H9 (cell line): ENCODE results near the gene MOCS1. TPM values are rescaled to one million over a fixed set of nuclear protein-coding genes. Genes with fewer than 3 reads are reported as not detected.

Source experiments
- DNase-seq: peaks from one replicate; pipeline ENCODE4 v3.0.0-alpha.2; 2017
- H2AFZ ChIP-seq: one replicate; pipeline ENCODE4 v1.6.1; 2013; ENCODE audit warnings: mild to moderate bottlenecking, low read length, control low read depth, moderate library complexity
- H2AK5ac ChIP-seq: 2 replicates; pipeline ENCODE4 v1.6.1; 2013; ENCODE audit warnings: low read length, control low read depth, mixed read lengths; ENCODE audit not compliant: insufficient read length
- H2BK120ac ChIP-seq: one replicate; pipeline ENCODE4 v1.6.1; 2013; ENCODE audit warnings: low read depth, mild to moderate bottlenecking, low read length, control low read depth, inconsistent platforms; ENCODE audit not compliant: poor library complexity, severe bottlenecking
- H2BK12ac ChIP-seq: 2 replicates; pipeline ENCODE4 v1.6.1; 2013; ENCODE audit warnings: low read length, control low read depth, mixed read lengths, low read depth; ENCODE audit not compliant: insufficient read length
- H2BK15ac ChIP-seq: 2 replicates; pipeline ENCODE4 v1.6.1; 2013; ENCODE audit warnings: low read depth, low read length, control low read depth
- H2BK20ac ChIP-seq: one replicate; pipeline ENCODE4 v1.6.1; 2013; ENCODE audit warnings: low read depth, mild to moderate bottlenecking, low read length, control low read depth, inconsistent platforms; ENCODE audit not compliant: poor library complexity, severe bottlenecking
- H2BK5ac ChIP-seq: 2 replicates; pipeline ENCODE4 v1.6.1; 2013; ENCODE audit warnings: low read length, control low read depth, mixed read lengths; ENCODE audit not compliant: insufficient read length
- H3K14ac ChIP-seq: 2 replicates; pipeline ENCODE4 v1.6.1; 2013; ENCODE audit warnings: low read length, control low read depth; ENCODE audit not compliant: insufficient read depth
- H3K18ac ChIP-seq: 2 replicates; pipeline ENCODE4 v1.6.1; 2013; ENCODE audit warnings: low read depth, mild to moderate bottlenecking, mixed read lengths, low read length, control low read depth; ENCODE audit not compliant: insufficient read length
- H3K23ac ChIP-seq: 2 replicates; pipeline ENCODE4 v1.6.1; 2013; ENCODE audit warnings: low read length, control low read depth, mixed read lengths, low read depth; ENCODE audit not compliant: insufficient read length
- H3K23me2 ChIP-seq: 2 replicates; pipeline ENCODE4 v1.6.1; 2013; ENCODE audit warnings: low read depth, mild to moderate bottlenecking, mixed read lengths, low read length, control low read depth; ENCODE audit not compliant: insufficient read length, poor library complexity, severe bottlenecking
- H3K27ac ChIP-seq: 2 replicates; pipeline ENCODE4 v1.5.1; 2013; ENCODE audit warnings: low read length, control low read depth, mixed read lengths, low read depth; ENCODE audit not compliant: insufficient read length
- H3K27me3 ChIP-seq: 2 replicates; pipeline ENCODE4 v1.6.1; 2013; ENCODE audit warnings: low read length, control low read depth, inconsistent platforms; ENCODE audit not compliant: insufficient read depth
- H3K4ac ChIP-seq: 2 replicates; pipeline ENCODE4 v1.6.1; 2013; ENCODE audit warnings: low read depth, mild to moderate bottlenecking, control low read depth, inconsistent platforms, low read length, moderate library complexity
- H3K4me1 ChIP-seq: 2 replicates; pipeline ENCODE4 v1.6.1; 2013; ENCODE audit warnings: low read length, control low read depth, inconsistent platforms; ENCODE audit not compliant: insufficient read depth
- H3K4me2 ChIP-seq: 2 replicates; pipeline ENCODE4 v1.6.1; 2013; ENCODE audit warnings: low read length, control low read depth, mixed read lengths; ENCODE audit not compliant: insufficient read length, insufficient read depth
- H3K56ac ChIP-seq: 2 replicates; pipeline ENCODE4 v1.6.1; 2013; ENCODE audit warnings: low read depth, mild to moderate bottlenecking, mixed read lengths, low read length, control low read depth; ENCODE audit not compliant: insufficient read length
- H3K79me1 ChIP-seq: 2 replicates; pipeline ENCODE4 v1.6.1; 2013; ENCODE audit warnings: low read depth, mild to moderate bottlenecking, moderate library complexity, low read length, control low read depth, inconsistent platforms; ENCODE audit not compliant: insufficient read depth, poor library complexity, severe bottlenecking
- H3K79me2 ChIP-seq: 2 replicates; pipeline ENCODE4 v1.6.1; 2013; ENCODE audit warnings: low read length, control low read depth, inconsistent platforms; ENCODE audit not compliant: insufficient read depth
- H3K9ac ChIP-seq: 2 replicates; pipeline ENCODE4 v1.6.1; 2013; ENCODE audit warnings: low read length, control low read depth, mixed read lengths; ENCODE audit not compliant: insufficient read length; ENCODE audit errors: extremely low read depth
- H3K9me3 ChIP-seq: one replicate; pipeline ENCODE4 v1.6.1; 2013; ENCODE audit warnings: low read depth, low read length, inconsistent platforms; ENCODE audit not compliant: control insufficient read depth
- H3T11ph ChIP-seq: one replicate; pipeline ENCODE4 v1.6.1; 2013; ENCODE audit warnings: mild to moderate bottlenecking, low read length, control low read depth, inconsistent platforms
- H4K20me1 ChIP-seq: one replicate; pipeline ENCODE4 v1.6.1; 2013; ENCODE audit not compliant: control insufficient read depth, insufficient read length, insufficient read depth
- H4K5ac ChIP-seq: 2 replicates; pipeline ENCODE4 v1.6.1; 2013; ENCODE audit warnings: low read depth, mild to moderate bottlenecking, mixed read lengths, low read length, control low read depth; ENCODE audit not compliant: insufficient read length
- H4K8ac ChIP-seq: replicated peaks from 2 replicates; pipeline ENCODE4 v1.6.1; 2013; ENCODE audit warnings: low read length, control low read depth, mixed read lengths, low read depth; ENCODE audit not compliant: insufficient read length
- H4K91ac ChIP-seq: 2 replicates; pipeline ENCODE4 v1.6.1; 2013; ENCODE audit warnings: low read depth, mild to moderate bottlenecking, moderate library complexity, mixed read lengths, low read length, control low read depth; ENCODE audit not compliant: insufficient read length
- H3K27ac Mint-ChIP-seq, 3 experiments: 2 replicates in 2 of 3; 3 replicates in 1 of 3; pipeline ENCODE4 v1.8.0; 2020 to 2021; ENCODE audit warnings: mixed read lengths in 3 of 3, mild to moderate bottlenecking in 1 of 3, moderate library complexity in 1 of 3
- H3K27me3 Mint-ChIP-seq: 2 replicates; pipeline ENCODE4 v1.8.0; 2021; ENCODE audit warnings: low read depth, mild to moderate bottlenecking, moderate library complexity, mixed read lengths
- H3K36me3 Mint-ChIP-seq, 3 experiments: 2 replicates in 2 of 3; 3 replicates in 1 of 3; pipeline ENCODE4 v1.8.0; 2020 to 2021; ENCODE audit warnings: low read depth in 3 of 3, mixed read lengths in 3 of 3; ENCODE audit not compliant: insufficient read depth in 1 of 3
- H3K4me1 Mint-ChIP-seq, 2 experiments: 2 replicates each; pipeline ENCODE4 v1.8.0; 2020; ENCODE audit warnings: mixed read lengths in 2 of 2
- H3K4me3 Mint-ChIP-seq, 2 experiments: 2 replicates in 1 of 2; 3 replicates in 1 of 2; pipeline ENCODE4 v1.8.0; 2020 to 2021; ENCODE audit warnings: mild to moderate bottlenecking in 2 of 2, mixed read lengths in 2 of 2, moderate library complexity in 1 of 2
- H3K9me3 Mint-ChIP-seq, 2 experiments: 2 replicates in 1 of 2; 3 replicates in 1 of 2; pipeline ENCODE4 v1.8.0; 2020; ENCODE audit warnings: mild to moderate bottlenecking in 2 of 2, mixed read lengths in 2 of 2, moderate library complexity in 1 of 2
- WGBS: extraction: QIAGEN DNeasy Blood & Tissue Kit; methylation state at CpG from one replicate; pipeline ENCODE4 v1.1.7; 2013; ENCODE audit warnings: missing lambda C conversion rate, low lambda C conversion rate, mixed read lengths; ENCODE audit not compliant: insufficient read length; ENCODE audit errors: extremely low coverage; 5-methylcytosine and 5-hydroxymethylcytosine counted together
- total RNA-seq: library from RNA; stranded (reverse); gene quantifications from 2 replicates; pipeline ENCODE4 v1.2.1, GENCODE V29; 2021
- TF ChIP-seq, protein P1 (sequence below): fragments of 200-600 bp; sonication (generic); conservative IDR thresholded peaks from 3 replicates; pipeline ENCODE4 v1.8.0; 2021; ENCODE audit warnings: antibody characterized with exemption, mild to moderate bottlenecking

MOCS1 gene
- total RNA-seq, 1 experiment from 2014 or later, result 15.2 TPM

DNA sequence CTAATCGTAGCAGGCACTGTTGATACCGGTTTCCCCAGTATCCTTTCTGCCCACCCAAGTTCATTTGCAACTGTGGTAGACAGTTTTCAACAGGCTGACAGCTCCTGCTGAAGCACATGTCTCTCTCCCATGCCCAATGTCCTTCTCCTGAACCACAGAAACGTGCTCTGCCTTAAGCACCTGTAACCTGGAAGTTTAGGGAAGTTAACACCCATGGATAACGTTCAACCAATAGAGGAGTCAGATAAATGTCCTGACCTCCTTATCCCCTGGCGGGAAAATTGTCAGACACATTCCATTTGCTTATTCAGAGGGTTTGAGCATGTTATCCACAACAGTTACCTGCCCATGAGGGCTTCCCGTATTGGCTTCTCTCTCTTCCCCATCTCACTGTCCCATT is 29.8 kb upstream of the MOCS1 start:
- no peak overlapping the region for H3T11ph ChIP-seq
- no peaks in the 10 kb centered on the region for H3K79me2 ChIP-seq
- H3K27me3 ChIP-seq, result no peaks in the 10 kb centered on the region
- no peak overlapping the region for H2BK5ac ChIP-seq
- no peak overlapping the region for H3K27ac ChIP-seq
- H4K20me1 ChIP-seq, result no peaks in the 10 kb centered on the region
- Mint-ChIP-seq H3K27ac (no peak overlapping the region), H3K4me3 (no peak overlapping the region), H3K9me3 (no peaks in the 10 kb centered on the region), H3K27me3 (peaks cover 5% of the 10 kb centered on the region; the same call in 1 of the 2 replicates), H3K4me1 (no peaks in the 10 kb centered on the region), H3K36me3 (no peaks in the 10 kb centered on the region)
- no peaks in the 10 kb centered on the region for H3K23me2 ChIP-seq
- H3K9ac ChIP-seq, result no peak overlapping the region
- DNase-seq, result no peak
- H2BK20ac ChIP-seq, result no peak overlapping the region
- no peak overlapping the region for H4K5ac ChIP-seq
- H3K18ac ChIP-seq, result no peak overlapping the region
- H4K91ac ChIP-seq, result no peak overlapping the region
- H3K4ac ChIP-seq, result no peak overlapping the region
- no peak overlapping the region for H2BK120ac ChIP-seq
- H2BK15ac ChIP-seq, result no peak overlapping the region
- WGBS, result no CpG with 5 or more reads among the region's 6 CpGs
- H2AFZ ChIP-seq, result no peak overlapping the region
- H3K14ac ChIP-seq, result no peak overlapping the region
- no peak overlapping the region for H3K23ac ChIP-seq
- no peak overlapping the region for H2BK12ac ChIP-seq
- no peaks in the 10 kb centered on the region for H3K4me1 ChIP-seq
- H3K79me1 ChIP-seq, result no peaks in the 10 kb centered on the region
- no peak overlapping the region for H4K8ac ChIP-seq
- no peak overlapping the region for H3K4me2 ChIP-seq
- TF ChIP-seq, protein P1, sequence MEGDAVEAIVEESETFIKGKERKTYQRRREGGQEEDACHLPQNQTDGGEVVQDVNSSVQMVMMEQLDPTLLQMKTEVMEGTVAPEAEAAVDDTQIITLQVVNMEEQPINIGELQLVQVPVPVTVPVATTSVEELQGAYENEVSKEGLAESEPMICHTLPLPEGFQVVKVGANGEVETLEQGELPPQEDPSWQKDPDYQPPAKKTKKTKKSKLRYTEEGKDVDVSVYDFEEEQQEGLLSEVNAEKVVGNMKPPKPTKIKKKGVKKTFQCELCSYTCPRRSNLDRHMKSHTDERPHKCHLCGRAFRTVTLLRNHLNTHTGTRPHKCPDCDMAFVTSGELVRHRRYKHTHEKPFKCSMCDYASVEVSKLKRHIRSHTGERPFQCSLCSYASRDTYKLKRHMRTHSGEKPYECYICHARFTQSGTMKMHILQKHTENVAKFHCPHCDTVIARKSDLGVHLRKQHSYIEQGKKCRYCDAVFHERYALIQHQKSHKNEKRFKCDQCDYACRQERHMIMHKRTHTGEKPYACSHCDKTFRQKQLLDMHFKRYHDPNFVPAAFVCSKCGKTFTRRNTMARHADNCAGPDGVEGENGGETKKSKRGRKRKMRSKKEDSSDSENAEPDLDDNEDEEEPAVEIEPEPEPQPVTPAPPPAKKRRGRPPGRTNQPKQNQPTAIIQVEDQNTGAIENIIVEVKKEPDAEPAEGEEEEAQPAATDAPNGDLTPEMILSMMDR, result no peak
- H2AK5ac ChIP-seq, result no peak overlapping the region
- no peaks in the 10 kb centered on the region for H3K9me3 ChIP-seq
- no peak overlapping the region for H3K56ac ChIP-seq
